HG03025 (cell line): ENCODE data around the gene ARHGAP23.

Source experiments
- ATAC-seq: cut with Tn5 transposase; IDR thresholded peaks from one replicate; pipeline ENCODE4 v1.9.1; 2021; ENCODE audit warnings: mild to moderate bottlenecking, moderate library complexity; ENCODE audit not compliant: unreplicated experiment, low FRiP score

The ARHGAP23 gene

GRCh38 chr17:38428112-38428642 is at the start of gene ARHGAP23:
TSS of gene ARHGAP23 (plus strand) at chr17:38428464. CDS start at chr17:38428486, 22 bp downstream.
- ATAC-seq = no peak

GRCh38 chr17:38379448-38379847 is 48.8 kb upstream of the ARHGAP23 start:
- ATAC-seq = no peak

- no peak for ATAC-seq
These were observed 33.2 kb upstream of the ARHGAP23 start for GRCh38 chr17:38395090-38395489.

- ATAC-seq = no peak
These were observed 31.0 kb upstream of the ARHGAP23 start for GRCh38 chr17:38397227-38397626.

GRCh38 chr17:38400286-38400685 is 28.0 kb upstream of the ARHGAP23 start:
- no peak for ATAC-seq

GRCh38 chr17:38401459-38401858 is 26.8 kb upstream of the ARHGAP23 start:
- no peak for ATAC-seq

- ATAC-seq = no peak
These were observed 25.4 kb upstream of the ARHGAP23 start for GRCh38 chr17:38402897-38403296.

GRCh38 chr17:38403491-38403890 is 24.8 kb upstream of the ARHGAP23 start:
- no peak for ATAC-seq

- ATAC-seq = no peak
These were observed 23.9 kb upstream of the ARHGAP23 start for GRCh38 chr17:38404174-38404943.

- ATAC-seq = no peak
These were observed 22.6 kb upstream of the ARHGAP23 start for GRCh38 chr17:38405654-38406053.

GRCh38 chr17:38410201-38410600 is 18.1 kb upstream of the ARHGAP23 start:
- ATAC-seq = no peak

GRCh38 chr17:38415250-38416194 is 12.7 kb upstream of the ARHGAP23 start:
- ATAC-seq = no peak

- ATAC-seq = no peak
These were observed 11.4 kb upstream of the ARHGAP23 start for GRCh38 chr17:38416840-38417209.

- no peak for ATAC-seq
These were observed 10.9 kb upstream of the ARHGAP23 start for GRCh38 chr17:38417210-38417951.

- no peak for ATAC-seq
These were observed 10.1 kb upstream of the ARHGAP23 start for GRCh38 chr17:38418062-38418692.

GRCh38 chr17:38418693-38419507 is 9.4 kb upstream of the ARHGAP23 start:
- no peak for ATAC-seq

- ATAC-seq = no peak
These were observed 8.7 kb upstream of the ARHGAP23 start for GRCh38 chr17:38419508-38419981.

- ATAC-seq = no peak
These were observed 7.7 kb upstream of the ARHGAP23 start for GRCh38 chr17:38420518-38420917.

- no peak for ATAC-seq
These were observed 7.0 kb upstream of the ARHGAP23 start for GRCh38 chr17:38421171-38421841.
